HG03469 (cell line): ENCODE measurements around the gene MPIG6B.
"Not testable (repeated sequence)": the region's sequence is repeated elsewhere in the genome, so short reads cannot be mapped to it uniquely, and the experiment has no call there.

Experiments
- ATAC-seq: cut with Tn5 transposase; IDR thresholded peaks from one replicate; pipeline ENCODE4 v1.9.1; 2021; ENCODE audit warnings: mild to moderate bottlenecking, moderate library complexity, moderate number of reproducible peaks; ENCODE audit not compliant: unreplicated experiment

MPIG6B gene

GRCh38 chr6:31700740-31701401 lies 22.3 kb upstream of the MPIG6B start:
- ATAC-seq, result no peak

GRCh38 chr6:31701666-31702404 lies 21.3 kb upstream of the MPIG6B start:
- ATAC-seq, result no peak

GRCh38 chr6:31702405-31702818 lies 20.8 kb upstream of the MPIG6B start:
- ATAC-seq, result no peak

- peak; percentile 69 for ATAC-seq
Observed at GRCh38 chr6:31702819-31703716, 20.1 kb upstream of the MPIG6B start, which contains the start of gene ABHD16A. Gene ABHD16A, minus strand, starts transcription at chr6:31703324. Its CDS starts 43 bp downstream, at chr6:31703281.

- ATAC-seq, result no peak
Observed at GRCh38 chr6:31705931-31706330, 17.2 kb upstream of the MPIG6B start.

- ATAC-seq, result no peak
Observed at GRCh38 chr6:31706599-31706998, 16.6 kb upstream of the MPIG6B start, which contains the start of gene LY6G6F. Gene LY6G6F, plus strand, starts transcription at chr6:31706866. Its CDS starts 41 bp downstream, at chr6:31706907.

- ATAC-seq, result no peak
Observed at GRCh38 chr6:31707701-31708100, 15.5 kb upstream of the MPIG6B start.

GRCh38 chr6:31708224-31708623 lies 14.9 kb upstream of the MPIG6B start:
- ATAC-seq, result no peak

- ATAC-seq, result not testable (repeated sequence)
Observed at GRCh38 chr6:31709157-31709556, 14.0 kb upstream of the MPIG6B start.

GRCh38 chr6:31710523-31711219 lies 12.5 kb upstream of the MPIG6B start:
- no peak for ATAC-seq

- no peak for ATAC-seq
Observed at GRCh38 chr6:31711233-31711632, 11.9 kb upstream of the MPIG6B start.

- no peak for ATAC-seq
Observed at GRCh38 chr6:31712296-31712695, 10.9 kb upstream of the MPIG6B start.

GRCh38 chr6:31713465-31713864 lies 9.7 kb upstream of the MPIG6B start:
- ATAC-seq, result no peak

GRCh38 chr6:31713991-31714684 lies 9.0 kb upstream of the MPIG6B start:
- ATAC-seq, result no peak

- ATAC-seq, result no peak
Observed at GRCh38 chr6:31715022-31715958, 7.9 kb upstream of the MPIG6B start, which contains the start of gene LY6G6D. Gene LY6G6D, plus strand, starts transcription at chr6:31715348. Its CDS starts 8 bp downstream, at chr6:31715356.

- no peak for ATAC-seq
Observed at GRCh38 chr6:31717499-31718222, 5.5 kb upstream of the MPIG6B start.

GRCh38 chr6:31718265-31718664 lies 4.9 kb upstream of the MPIG6B start:
- no peak for ATAC-seq

GRCh38 chr6:31719001-31719400 lies 4.2 kb upstream of the MPIG6B start:
- no peak for ATAC-seq
